ENCODE data around the gene RHOXF1. TPM values are rescaled to one million over a fixed set of nuclear protein-coding genes. Genes with fewer than 3 reads are reported as not detected.
"Not testable (repeated sequence)": the region's sequence is repeated elsewhere in the genome, so short reads cannot be mapped to it uniquely, and the experiment has no call there.

The RHOXF1 gene
- polyA plus RNA-seq, 4 donors: 0.22 to 2.3 (median 1.1) TPM

GRCh38 chrX:120087289-120088017 is 28.3 kb downstream of the RHOXF1 start:
- no peak for DNase-seq (ENCODE audit: low read depth in 4 of 4, low spot score in 3 of 4)

GRCh38 chrX:120085553-120086185 is 30.0 kb downstream of the RHOXF1 start:
- not testable (repeated sequence) for DNase-seq (ENCODE audit: low read depth in 4 of 4, low spot score in 3 of 4)

DNA sequence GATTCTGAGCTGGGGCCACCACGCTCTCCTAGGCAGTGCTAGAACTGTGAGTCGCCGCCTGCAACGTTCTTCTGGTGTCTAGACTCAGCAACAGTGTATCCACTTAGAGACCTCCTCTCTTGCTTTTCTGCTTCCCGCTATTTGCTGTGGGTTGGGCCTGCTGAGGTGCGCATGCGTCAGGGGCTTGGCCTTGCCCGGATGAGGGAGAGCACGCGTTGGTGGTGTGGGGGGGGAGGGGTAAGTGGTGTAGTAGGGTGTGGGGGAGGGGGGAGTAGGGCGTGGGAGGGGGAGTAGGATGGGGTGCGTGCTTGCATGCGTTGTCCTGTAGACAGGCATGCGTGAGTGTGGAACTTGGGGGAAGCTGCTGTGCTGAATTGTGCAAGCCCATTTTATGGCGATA is 38.1 kb downstream of the RHOXF1 start, which contains the start of gene RHOXF2B:
TSS of gene RHOXF2B (minus strand) at position 101 of the 400 bp plus-strand sequence. CDS start 138 bp downstream, outside the sequence.
- not testable (repeated sequence) for DNase-seq (ENCODE audit: low read depth in 4 of 4, low spot score in 3 of 4)

GRCh38 chrX:120066169-120066568 is 49.5 kb downstream of the RHOXF1 start:
- DNase-seq (ENCODE audit: low read depth in 4 of 4, low spot score in 3 of 4): not testable (repeated sequence)

Other genes starting within 250 kb of the RHOXF1 start
- 10 to 100 TPM; 11.4 to 13.4 (median 12.2) TPM for gene RNF113A, start 244.2 kb downstream of the RHOXF1 start, polyA plus RNA-seq (ENCODE audit: insufficient read length in 4 of 4)
- 100 to 1,000 TPM; 136 to 144 (median 141) TPM for gene NDUFA1, start 244.1 kb downstream of the RHOXF1 start, polyA plus RNA-seq (ENCODE audit: insufficient read length in 4 of 4)
- under 1 TPM in 3 of 4 donors, not detected in 1; 0.24 to 0.55 (median 0.27) TPM for gene AKAP14, start 220.0 kb downstream of the RHOXF1 start, polyA plus RNA-seq (ENCODE audit: insufficient read length in 4 of 4)
- 10 to 100 TPM; 13.4 to 15.2 (median 14.7) TPM for gene NKAP, start 172.2 kb downstream of the RHOXF1 start, polyA plus RNA-seq (ENCODE audit: insufficient read length in 4 of 4)
- gene RHOXF2B, start 38.2 kb downstream of the RHOXF1 start, polyA plus RNA-seq (ENCODE audit: insufficient read length in 4 of 4): under 1 TPM in 3 of 4 donors, not detected in 1; 0.07 to 0.87 (median 0.08) TPM
- under 1 TPM in 1 of 4 donors, not detected in 3; 0.57 TPM for gene RHOXF2, start 42.7 kb upstream of the RHOXF1 start, polyA plus RNA-seq (ENCODE audit: insufficient read length in 4 of 4)
- gene ZBTB33, start 134.9 kb upstream of the RHOXF1 start, polyA plus RNA-seq (ENCODE audit: insufficient read length in 4 of 4): 10 to 100 TPM; 21.9 to 31.3 (median 30.9) TPM
- gene TMEM255A, start 195.5 kb upstream of the RHOXF1 start, polyA plus RNA-seq (ENCODE audit: insufficient read length in 4 of 4): under 1 TPM; 0.39 to 0.96 (median 0.59) TPM
- under 1 TPM in 3 of 4 donors, not detected in 1; 0.01 to 0.07 (median 0.07) TPM for gene ATP1B4, start 246.2 kb upstream of the RHOXF1 start, polyA plus RNA-seq (ENCODE audit: insufficient read length in 4 of 4)